Stimulated activated CD8-positive, alpha-beta memory T cell treated with anti-CD3 and anti-CD28 coated beads, Interleukin-7, amount 100 ng/mL, for 1 hour (primary cell): ENCODE results near the gene FCN1.

Experiments used
- DNase-seq, 2 donors: peaks; one replicate each; pipeline ENCODE4 v3.0.0-alpha.2; 2020; ENCODE audit warnings: low read depth in 2 of 2

The FCN1 gene

GRCh38 chr9:134891713-134892112 is 26.0 kb downstream of the FCN1 start:
- no peak for DNase-seq

GRCh38 chr9:134891053-134891452 is 26.7 kb downstream of the FCN1 start:
- no peak for DNase-seq

- no peak for DNase-seq
These were observed 27.6 kb downstream of the FCN1 start for GRCh38 chr9:134890155-134890495.

GRCh38 chr9:134889386-134890154 is 28.1 kb downstream of the FCN1 start:
- DNase-seq: no peak

- DNase-seq: no peak
These were observed 29.0 kb downstream of the FCN1 start for GRCh38 chr9:134888603-134889190.

GRCh38 chr9:134887686-134888602 is 29.8 kb downstream of the FCN1 start:
- no peak for DNase-seq

GRCh38 chr9:134887219-134887618 is 30.5 kb downstream of the FCN1 start:
- no peak for DNase-seq

GRCh38 chr9:134886413-134886913 is 31.2 kb downstream of the FCN1 start:
- no peak for DNase-seq

GRCh38 chr9:134885679-134886412 is 31.9 kb downstream of the FCN1 start:
- no peak for DNase-seq

- no peak for DNase-seq
These were observed 32.6 kb downstream of the FCN1 start for GRCh38 chr9:134885001-134885678.

- no peak for DNase-seq
These were observed 33.2 kb downstream of the FCN1 start for GRCh38 chr9:134884492-134884891.

- no peak for DNase-seq
These were observed 34.5 kb downstream of the FCN1 start for GRCh38 chr9:134883040-134883782.

GRCh38 chr9:134882204-134882785 is 35.4 kb downstream of the FCN1 start:
- DNase-seq: no peak

- DNase-seq: no peak
These were observed 36.4 kb downstream of the FCN1 start for GRCh38 chr9:134881313-134881670.

- no peak for DNase-seq
These were observed 37.0 kb downstream of the FCN1 start, which contains the start of gene FCN2 for GRCh38 chr9:134880484-134881312. FCN2 (plus strand) TSS chr9:134880810; CDS start chr9:134880822, 12 bp downstream.

GRCh38 chr9:134879664-134880483 is 37.8 kb downstream of the FCN1 start:
- DNase-seq: no peak

GRCh38 chr9:134877541-134877940 is 40.2 kb downstream of the FCN1 start:
- DNase-seq: no peak

GRCh38 chr9:134875371-134875770 is 42.3 kb downstream of the FCN1 start:
- no peak for DNase-seq
